Gastroesophageal sphincter (tissue), 3 donors: ENCODE results near the gene MICALL2.

ENCODE experiments used
- CTCF ChIP-seq, 4 experiments: fragments of 200-600 bp in 2 of 4; fragments of 450-650 bp in 2 of 4; sonication (generic) in 1 of 4; IDR thresholded peaks; one replicate each; pipeline ENCODE4 v1.5.1; 2017 to 2019; ENCODE audit warnings: antibody characterized with exemption in 4 of 4, mild to moderate bottlenecking in 2 of 4, moderate library complexity in 2 of 4
- POLR2A ChIP-seq, 2 donors: fragments of 450-650 bp; IDR thresholded peaks; one replicate each; pipeline ENCODE4 v1.6.1; 2017; ENCODE audit warnings: antibody characterized with exemption in 2 of 2, mild to moderate bottlenecking in 2 of 2, moderate library complexity in 1 of 2
- POLR2AphosphoS5 ChIP-seq: sonication (generic); formaldehyde crosslinking; IDR thresholded peaks from one replicate; pipeline ENCODE4 v1.6.1; 2017; ENCODE audit warnings: antibody characterized with exemption

GRCh38 chr7:1450431-1450830 is 8.8 kb downstream of the MICALL2 start:
- TF ChIP-seq POLR2AphosphoS5 (no peak), CTCF (IDR thresholded peaks at IDR 0.05) (no peak), POLR2A (IDR thresholded peaks at IDR 0.05) (no peak)
